HEK293 (cell line): ENCODE results near the gene DNAJC6.

Experiments
- HOXA7 ChIP-seq: sonication (generic); formaldehyde crosslinking; IDR thresholded peaks from 2 replicates; pipeline ENCODE4 v1.8.1; 2022; ENCODE audit warnings: missing genetic modification reagents, borderline replicate concordance
- ZNF114 ChIP-seq: fragments of 450-650 bp; formaldehyde crosslinking; IDR thresholded peaks from 2 replicates; pipeline ENCODE4 v1.5.0; 2017; ENCODE audit warnings: missing biosample characterization, missing genetic modification characterization
- ZNF354C ChIP-seq: fragments of 450-650 bp; formaldehyde crosslinking; IDR thresholded peaks from 2 replicates; pipeline ENCODE4 v1.5.1; 2016; ENCODE audit warnings: missing biosample characterization, missing genetic modification characterization, low read depth, borderline replicate concordance

DNA sequence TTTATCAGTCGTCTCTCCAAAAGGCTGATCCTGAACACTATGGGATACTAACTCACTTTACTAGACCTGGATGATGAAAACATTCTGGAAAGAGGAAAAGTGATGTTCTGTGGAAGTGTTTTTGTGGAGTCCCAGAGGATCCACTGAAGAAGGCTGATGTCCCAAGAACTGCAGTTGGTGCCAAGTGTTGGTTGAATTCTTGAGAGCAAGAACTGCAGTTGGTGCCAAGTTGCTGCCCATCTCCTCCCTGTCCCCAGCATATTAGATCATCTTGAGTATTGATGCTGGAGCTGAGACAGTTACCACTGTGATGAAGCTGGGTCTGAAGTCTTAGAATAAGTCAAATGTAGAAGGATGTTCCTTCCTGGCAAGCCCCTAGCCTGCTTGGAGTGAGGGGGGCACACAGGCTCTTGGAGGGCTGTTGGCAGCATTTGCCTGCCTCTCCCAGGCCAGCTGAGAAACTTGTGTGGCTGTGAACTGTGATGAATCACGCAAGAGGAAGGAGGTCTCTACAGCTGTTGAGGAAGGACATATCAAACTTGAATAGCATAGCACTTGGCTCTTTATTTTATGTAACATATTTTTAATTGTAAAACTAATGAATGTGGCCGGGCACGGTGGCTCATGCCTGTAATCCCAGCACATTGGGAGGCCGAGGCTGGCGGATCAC, 48.1 kb downstream of the DNAJC6 start:
- TF ChIP-seq ZNF114 (tag by site-specific recombination) = no peak
- TF ChIP-seq HOXA7 (CRISPR knock-in tag) = no peak
- TF ChIP-seq ZNF354C (tag by site-specific recombination) = no peak
